Endothelial cell of umbilical vein (primary cell): ENCODE measurements around the gene DLG1.

Source experiments
- EZH2 ChIP-seq: IDR thresholded peaks from 2 replicates; pipeline ENCODE4 v1.6.1; 2012; ENCODE audit warnings: borderline replicate concordance, low read depth, mild to moderate bottlenecking, moderate library complexity, low read length, inconsistent platforms; ENCODE audit not compliant: severe bottlenecking
- JUN ChIP-seq: IDR thresholded peaks from 2 replicates; pipeline ENCODE4 v1.6.1; 2011; ENCODE audit warnings: borderline replicate concordance, low read depth; ENCODE audit not compliant: insufficient read length, insufficient read depth
- MYC ChIP-seq: IDR thresholded peaks from one replicate; pipeline ENCODE4 v1.6.1; 2011; ENCODE audit warnings: mild to moderate bottlenecking, low read depth, low read length
- POLR2A ChIP-seq: IDR thresholded peaks from 2 replicates; pipeline ENCODE4 v1.6.1; 2012; ENCODE audit warnings: low read depth, mild to moderate bottlenecking, control low read depth, low read length
- TF ChIP-seq, protein P1 (sequence below), 2 donors: IDR thresholded peaks; 1 replicate in 1 of 2; 2 replicates in 1 of 2; pipeline ENCODE4 v1.5.1; 2011; ENCODE audit warnings: low read length in 2 of 2, mild to moderate bottlenecking in 2 of 2, moderate library complexity in 2 of 2, control low read depth in 1 of 2, inconsistent platforms in 1 of 2, low read depth in 1 of 2; ENCODE audit not compliant: insufficient read depth in 1 of 2; ENCODE audit errors: extremely low read depth in 1 of 2

GRCh38 chr3:197229836-197230235 lies 68.6 kb downstream of the DLG1 start:
- TF ChIP-seq, protein P1, sequence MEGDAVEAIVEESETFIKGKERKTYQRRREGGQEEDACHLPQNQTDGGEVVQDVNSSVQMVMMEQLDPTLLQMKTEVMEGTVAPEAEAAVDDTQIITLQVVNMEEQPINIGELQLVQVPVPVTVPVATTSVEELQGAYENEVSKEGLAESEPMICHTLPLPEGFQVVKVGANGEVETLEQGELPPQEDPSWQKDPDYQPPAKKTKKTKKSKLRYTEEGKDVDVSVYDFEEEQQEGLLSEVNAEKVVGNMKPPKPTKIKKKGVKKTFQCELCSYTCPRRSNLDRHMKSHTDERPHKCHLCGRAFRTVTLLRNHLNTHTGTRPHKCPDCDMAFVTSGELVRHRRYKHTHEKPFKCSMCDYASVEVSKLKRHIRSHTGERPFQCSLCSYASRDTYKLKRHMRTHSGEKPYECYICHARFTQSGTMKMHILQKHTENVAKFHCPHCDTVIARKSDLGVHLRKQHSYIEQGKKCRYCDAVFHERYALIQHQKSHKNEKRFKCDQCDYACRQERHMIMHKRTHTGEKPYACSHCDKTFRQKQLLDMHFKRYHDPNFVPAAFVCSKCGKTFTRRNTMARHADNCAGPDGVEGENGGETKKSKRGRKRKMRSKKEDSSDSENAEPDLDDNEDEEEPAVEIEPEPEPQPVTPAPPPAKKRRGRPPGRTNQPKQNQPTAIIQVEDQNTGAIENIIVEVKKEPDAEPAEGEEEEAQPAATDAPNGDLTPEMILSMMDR (IDR thresholded peaks at IDR 0.05; ENCODE audit: extremely low read depth in 1 of 2, insufficient read depth in 1 of 2, low read depth in 1 of 2, low read length in 2 of 2): no peak
- TF ChIP-seq POLR2A (no peak), JUN (no peak), EZH2 (no peak), MYC (no peak)
